Activated CD8-positive, alpha-beta memory T cell treated with anti-CD3 and anti-CD28 coated beads for 48 hours (primary cell): Measurements from ENCODE around the gene SLC29A4.
"Not testable (repeated sequence)": the region's sequence is repeated elsewhere in the genome, so short reads cannot be mapped to it uniquely, and the experiment has no call there.

Experiments
- DNase-seq, 3 experiments: peaks; one replicate each; pipeline ENCODE4 v3.0.0-alpha.2; 2020; ENCODE audit warnings: low read depth in 2 of 3, low spot score in 2 of 3

Gene SLC29A4

GRCh38 chr7:5282543-5283316 lies at the start of gene SLC29A4:
Gene SLC29A4, plus strand, starts transcription at chr7:5282943. Its CDS starts 4,874 bp downstream, at chr7:5287817.
- no peak for DNase-seq

GRCh38 chr7:5234852-5235831 lies 47.6 kb upstream of the SLC29A4 start:
- DNase-seq: no peak

GRCh38 chr7:5237286-5237685 lies 45.5 kb upstream of the SLC29A4 start:
- no peak for DNase-seq

- no peak for DNase-seq
Measured at GRCh38 chr7:5238500-5238899, 44.2 kb upstream of the SLC29A4 start.

GRCh38 chr7:5243261-5243660 lies 39.5 kb upstream of the SLC29A4 start:
- DNase-seq: no peak

- no peak for DNase-seq
Measured at GRCh38 chr7:5248201-5248885, 34.4 kb upstream of the SLC29A4 start.

GRCh38 chr7:5250787-5251186 lies 32.0 kb upstream of the SLC29A4 start:
- DNase-seq: not testable (repeated sequence)

- DNase-seq: not testable (repeated sequence)
Measured at GRCh38 chr7:5253529-5253928, 29.2 kb upstream of the SLC29A4 start.

- DNase-seq: not testable (repeated sequence)
Measured at GRCh38 chr7:5254371-5254770, 28.4 kb upstream of the SLC29A4 start.

- no peak for DNase-seq
Measured at GRCh38 chr7:5255832-5256231, 26.9 kb upstream of the SLC29A4 start.

GRCh38 chr7:5260530-5261068 lies 22.1 kb upstream of the SLC29A4 start:
- DNase-seq: not testable (repeated sequence)

- DNase-seq: not testable (repeated sequence)
Measured at GRCh38 chr7:5263066-5263465, 19.7 kb upstream of the SLC29A4 start.

GRCh38 chr7:5265320-5266190 lies 17.2 kb upstream of the SLC29A4 start:
- no peak for DNase-seq

- DNase-seq: no peak
Measured at GRCh38 chr7:5266191-5267028, 16.3 kb upstream of the SLC29A4 start.

- DNase-seq: not testable (repeated sequence)
Measured at GRCh38 chr7:5267829-5268228, 14.9 kb upstream of the SLC29A4 start.

- DNase-seq: not testable (repeated sequence)
Measured at GRCh38 chr7:5269992-5270657, 12.6 kb upstream of the SLC29A4 start.

- DNase-seq: no peak
Measured at GRCh38 chr7:5270788-5271187, 12.0 kb upstream of the SLC29A4 start.

- not testable (repeated sequence) for DNase-seq
Measured at GRCh38 chr7:5273831-5274405, 8.8 kb upstream of the SLC29A4 start.
